B cell (primary cell): ENCODE results near the gene DHH.

Source experiments
- CTCF ChIP-seq: fragments of 200-600 bp; IDR thresholded peaks from one replicate; pipeline ENCODE4 v1.8.0; 2022; ENCODE audit warnings: antibody characterized with exemption, mild to moderate bottlenecking
- EZH2 ChIP-seq: IDR thresholded peaks from 2 replicates; pipeline ENCODE4 v1.6.1; 2012; ENCODE audit warnings: borderline replicate concordance, low read depth, mild to moderate bottlenecking, moderate library complexity, low read length; ENCODE audit not compliant: insufficient read depth, poor library complexity, severe bottlenecking

- TF ChIP-seq CTCF = no peak
- TF ChIP-seq EZH2 = no peak
Measured at GRCh38 chr12:49111206-49111605, 16.6 kb upstream of the DHH start.
